Transverse colon (tissue), 4 donors: ENCODE results near the gene NCOR1. TPM values are rescaled to one million over a fixed set of nuclear protein-coding genes. Genes with fewer than 3 reads are reported as not detected.

Experiments used
- DNase-seq: peaks from one replicate; pipeline ENCODE4 v3.0.0-alpha.2; 2019
- H3K27ac ChIP-seq, 4 donors: fragments of 200-600 bp; sonication (generic); 2 replicates each; pipeline ENCODE4 v1.5.1; 2016 to 2018; ENCODE audit warnings: inconsistent platforms in 4 of 4
- H3K27me3 ChIP-seq: fragments of 200-600 bp; sonication (generic); 2 replicates; pipeline ENCODE4 v1.5.1; 2017; ENCODE audit warnings: inconsistent platforms
- H3K36me3 ChIP-seq, 4 donors: fragments of 200-600 bp; sonication (generic); 2 replicates each; pipeline ENCODE4 v1.5.1; 2017 to 2019; ENCODE audit warnings: inconsistent platforms in 4 of 4
- H3K4me1 ChIP-seq, 4 donors: fragments of 200-600 bp; sonication (generic); 2 replicates each; pipeline ENCODE4 v1.5.1; 2017 to 2020; ENCODE audit warnings: inconsistent platforms in 4 of 4
- H3K4me3 ChIP-seq, 4 donors: fragments of 200-600 bp; sonication (generic); 1 replicate in 1 of 4; 2 replicates in 3 of 4; pipeline versions ENCODE4 v1.5.1 to v1.6.1; 2017 to 2019; ENCODE audit warnings: inconsistent platforms in 4 of 4
- H3K9me3 ChIP-seq, 2 donors: fragments of 200-600 bp; sonication (generic); 2 replicates each; pipeline ENCODE4 v1.5.1; 2017 to 2019; ENCODE audit warnings: inconsistent platforms in 2 of 2
- CTCF ChIP-seq, 5 experiments: fragments of 200-600 bp in 3 of 5; fragments of 450-650 bp in 2 of 5; sonication (generic) in 3 of 5; IDR thresholded peaks; 1 replicate in 2 of 5; 2 replicates in 3 of 5; pipeline ENCODE4 v1.5.1; 2016 to 2017; ENCODE audit warnings: antibody characterized with exemption in 5 of 5, inconsistent platforms in 3 of 5, mild to moderate bottlenecking in 2 of 5, moderate library complexity in 1 of 5
- EP300 ChIP-seq: sonication (generic); formaldehyde crosslinking; IDR thresholded peaks from one replicate; pipeline ENCODE4 v1.6.1; 2017; ENCODE audit warnings: antibody characterized with exemption, low read depth
- POLR2A ChIP-seq: fragments of 450-650 bp; IDR thresholded peaks from one replicate; pipeline ENCODE4 v1.6.1; 2016; ENCODE audit warnings: antibody characterized with exemption, mild to moderate bottlenecking, moderate library complexity
- POLR2AphosphoS5 ChIP-seq, 3 donors: sonication (generic); formaldehyde crosslinking; IDR thresholded peaks; one replicate each; pipeline ENCODE4 v1.6.1; 2016; ENCODE audit warnings: antibody characterized with exemption in 3 of 3
- WGBS, 2 donors: methylation state at CpG; one replicate each; pipeline ENCODE4 v1.1.5; 2018; ENCODE audit warnings: low coverage in 1 of 2; 5-methylcytosine and 5-hydroxymethylcytosine counted together
- in situ Hi-C, 4 donors: fragments of 200-750 bp; cut with MboI; loops; one replicate each; pipeline versions ENCODE4 v1.15.0 to v1.15.1; 2017; ENCODE audit warnings: low sequenced_read_pairs in 3 of 4, low pct_ligation_motif_present in 1 of 4, low pct_unique_long_range_greater_than_20kb in 1 of 4
- intact Hi-C: fragments of 100-400 bp; cut with DNase I; formaldehyde crosslinking; loops from one replicate; pipeline ENCODE4 v1.15.1; 2023; ENCODE audit warnings: low total_unique reads
- total RNA-seq, 4 donors: library from RNA; depleted of rRNA; stranded (reverse); fragments of >200 nt; gene quantifications; one replicate each; pipeline ENCODE4 v1.1.0, GENCODE V29; 2016

Gene NCOR1
- total RNA-seq, result 100 to 1,000 TPM; 267 to 519 (median 376) TPM

GRCh38 chr17:16215273-16215964, at the start of gene NCOR1:
TSS of gene NCOR1 (minus strand) at chr17:16215534. CDS start at chr17:16194569, 20,965 bp downstream.
- Histone ChIP-seq H3K27me3 (no peaks in the 10 kb centered on the region), H3K36me3 (no peaks in the 10 kb centered on the region), H3K4me1 (peaks cover 11 to 60% (median 40%) of the 10 kb centered on the region in 4 donors), H3K9me3 (no peaks in the 10 kb centered on the region), H3K27ac (peak within 1 kb of the TSS; percentile 97 to 99 (median 98)), H3K4me3 (peak within 1 kb of the TSS; percentile 74 to 99 (median 82))
- WGBS, 2 donors, result 0% methylated on average over 59 of the region's 82 CpGs; no CpG with 5 or more reads in 1 of the 2 donors
- intact Hi-C loops (no loop called here), in situ Hi-C loops (no loop called here)
- peak; percentile 93 for TF ChIP-seq POLR2A
- TF ChIP-seq CTCF (IDR thresholded peaks at IDR 0.05), result peak in 3 of 5 experiments; percentile 22 to 40 (median 32)
- TF ChIP-seq POLR2AphosphoS5 (IDR thresholded peaks at IDR 0.05), result peak; percentile 83 to 93 (median 92)
- no peak for TF ChIP-seq EP300
- peak; percentile 94 for DNase-seq

GRCh38 chr17:16262201-16262600, 46.9 kb upstream of the NCOR1 start:
- no peaks in the 10 kb centered on the region for H3K36me3 ChIP-seq
- H3K9me3 ChIP-seq, result no peaks in the 10 kb centered on the region
- no peak overlapping the region for H3K4me3 ChIP-seq
- TF ChIP-seq EP300 (no peak), POLR2AphosphoS5 (IDR thresholded peaks at IDR 0.05) (no peak), CTCF (IDR thresholded peaks at IDR 0.05) (no peak), POLR2A (no peak)
- WGBS, 2 donors, result 95% methylated on average over 4 of the region's 4 CpGs; no CpG with 5 or more reads in 1 of the 2 donors
- intact Hi-C loops (no loop called here), in situ Hi-C loops (no loop called here)
- no peak for DNase-seq
- no peak overlapping the region for H3K27ac ChIP-seq
- H3K27me3 ChIP-seq, result no peaks in the 10 kb centered on the region
- H3K4me1 ChIP-seq, result peaks cover 0 to 6% (median 0%) of the 10 kb centered on the region in 4 donors

GRCh38 chr17:16261049-16261448, 45.7 kb upstream of the NCOR1 start:
- Histone ChIP-seq H3K27me3 (no peaks in the 10 kb centered on the region), H3K36me3 (no peaks in the 10 kb centered on the region), H3K4me3 (no peak overlapping the region), H3K27ac (no peak overlapping the region), H3K4me1 (peaks cover 2 to 17% (median 8%) of the 10 kb centered on the region in 4 donors), H3K9me3 (no peaks in the 10 kb centered on the region)
- TF ChIP-seq POLR2AphosphoS5 (IDR thresholded peaks at IDR 0.05) (no peak), CTCF (IDR thresholded peaks at IDR 0.05) (no peak), POLR2A (no peak), EP300 (no peak)
- DNase-seq, result no peak
- WGBS, 2 donors, result 68% methylated on average over 3 of the region's 3 CpGs; no CpG with 5 or more reads in 1 of the 2 donors
- in situ Hi-C loops, result no loop called here
- intact Hi-C loops, result no loop called here

GRCh38 chr17:16259926-16260325, 44.6 kb upstream of the NCOR1 start:
- Histone ChIP-seq H3K27me3 (no peaks in the 10 kb centered on the region), H3K27ac (no peak overlapping the region), H3K4me3 (no peak overlapping the region), H3K4me1 (peaks cover 4 to 29% (median 16%) of the 10 kb centered on the region in 4 donors), H3K9me3 (no peaks in the 10 kb centered on the region), H3K36me3 (no peaks in the 10 kb centered on the region)
- intact Hi-C loops (no loop called here), in situ Hi-C loops (no loop called here)
- 95% methylated on average over 5 of the region's 6 CpGs; no CpG with 5 or more reads in 1 of the 2 donors for WGBS, 2 donors
- DNase-seq, result no peak
- TF ChIP-seq EP300, result no peak
- no peak for TF ChIP-seq POLR2AphosphoS5 (IDR thresholded peaks at IDR 0.05)
- TF ChIP-seq POLR2A, result no peak
- TF ChIP-seq CTCF (IDR thresholded peaks at IDR 0.05), result no peak
